ENCODE data around the gene MRAS.

The MRAS gene

GRCh38 chr3:138347960-138348753 lies at the start of gene MRAS:
Gene MRAS, plus strand, starts transcription at chr3:138348579. Its CDS starts 24,305 bp downstream, at chr3:138372884.
- Histone ChIP-seq H3K27me3 (ENCODE audit: control insufficient read depth, low read length) (peaks cover 16% of the 10 kb centered on the region), H3K4me3 (ENCODE audit: low read length) (no peak within 1 kb of the TSS), H3K79me2 (ENCODE audit: control insufficient read depth, low read length) (no peaks in the 10 kb centered on the region), H4K20me1 (ENCODE audit: control insufficient read depth, insufficient read depth, low read depth, low read length) (no peaks in the 10 kb centered on the region), H3F3A (ENCODE audit: control insufficient read depth, insufficient read depth) (no peaks in the 10 kb centered on the region), H3K36me3 (ENCODE audit: control insufficient read depth, low read length) (no peaks in the 10 kb centered on the region), H3K9me2 (replicated peaks; ENCODE audit: control insufficient read depth, low read length) (no peaks in the 10 kb centered on the region), H3K27ac (ENCODE audit: low read depth, low read length) (no peak within 1 kb of the TSS), H3K4me1 (ENCODE audit: control insufficient read depth, low read length) (no peaks in the 10 kb centered on the region), H3K4me2 (ENCODE audit: low read length) (no peak within 1 kb of the TSS), H3K9me3 (ENCODE audit: control insufficient read depth, insufficient read depth, low read length) (no peaks in the 10 kb centered on the region)
- TF ChIP-seq CTCF (IDR thresholded peaks at IDR 0.05; ENCODE audit: low read depth, low read length, poor library complexity, severe bottlenecking), result no peak
- TF ChIP-seq EZH2phosphoT487 (IDR thresholded peaks at IDR 0.05; ENCODE audit: borderline replicate concordance, low read length), result no peak

- Histone ChIP-seq H3K9me3 (ENCODE audit: control insufficient read depth, insufficient read depth, low read length) (no peaks in the 10 kb centered on the region), H3K4me1 (ENCODE audit: control insufficient read depth, low read length) (peaks cover 19% of the 10 kb centered on the region), H3K27me3 (ENCODE audit: control insufficient read depth, low read length) (no peaks in the 10 kb centered on the region), H3K4me3 (ENCODE audit: low read length) (no peak overlapping the region), H3K36me3 (ENCODE audit: control insufficient read depth, low read length) (peaks cover 18% of the 10 kb centered on the region), H3F3A (ENCODE audit: control insufficient read depth, insufficient read depth) (no peaks in the 10 kb centered on the region), H4K20me1 (ENCODE audit: control insufficient read depth, insufficient read depth, low read depth, low read length) (no peaks in the 10 kb centered on the region), H3K9me2 (replicated peaks; ENCODE audit: control insufficient read depth, low read length) (no peaks in the 10 kb centered on the region), H3K79me2 (ENCODE audit: control insufficient read depth, low read length) (no peaks in the 10 kb centered on the region), H3K27ac (ENCODE audit: low read depth, low read length) (no peak overlapping the region), H3K4me2 (ENCODE audit: low read length) (no peak overlapping the region)
- TF ChIP-seq CTCF (IDR thresholded peaks at IDR 0.05; ENCODE audit: low read depth, low read length, poor library complexity, severe bottlenecking) (no peak), EZH2phosphoT487 (IDR thresholded peaks at IDR 0.05; ENCODE audit: borderline replicate concordance, low read length) (no peak)
These were observed 47.7 kb upstream of the MRAS start for GRCh38 chr3:138300647-138301046.

GRCh38 chr3:138303474-138303873 lies 44.9 kb upstream of the MRAS start:
- Histone ChIP-seq H3K9me2 (replicated peaks; ENCODE audit: control insufficient read depth, low read length) (no peaks in the 10 kb centered on the region), H3K4me1 (ENCODE audit: control insufficient read depth, low read length) (no peaks in the 10 kb centered on the region), H4K20me1 (ENCODE audit: control insufficient read depth, insufficient read depth, low read depth, low read length) (no peaks in the 10 kb centered on the region), H3K4me3 (ENCODE audit: low read length) (no peak overlapping the region), H3F3A (ENCODE audit: control insufficient read depth, insufficient read depth) (no peaks in the 10 kb centered on the region), H3K27me3 (ENCODE audit: control insufficient read depth, low read length) (no peaks in the 10 kb centered on the region), H3K4me2 (ENCODE audit: low read length) (no peak overlapping the region), H3K36me3 (ENCODE audit: control insufficient read depth, low read length) (peaks cover 2% of the 10 kb centered on the region; the same call in 1 of the 2 replicates), H3K9me3 (ENCODE audit: control insufficient read depth, insufficient read depth, low read length) (peaks cover 7% of the 10 kb centered on the region; the same call in 1 of the 2 replicates), H3K79me2 (ENCODE audit: control insufficient read depth, low read length) (no peaks in the 10 kb centered on the region), H3K27ac (ENCODE audit: low read depth, low read length) (no peak overlapping the region)
- TF ChIP-seq EZH2phosphoT487 (IDR thresholded peaks at IDR 0.05; ENCODE audit: borderline replicate concordance, low read length), result no peak
- no peak for TF ChIP-seq CTCF (IDR thresholded peaks at IDR 0.05; ENCODE audit: low read depth, low read length, poor library complexity, severe bottlenecking)
